GM23248 (cell line): ENCODE data around the gene PPP1R3E. TPM values are rescaled to one million over a fixed set of nuclear protein-coding genes. Genes with fewer than 3 reads are reported as not detected.
"Not testable (repeated sequence)": the region's sequence is repeated elsewhere in the genome, so short reads cannot be mapped to it uniquely, and the experiment has no call there.

Experiments used
- DNase-seq: peaks from one replicate; pipeline ENCODE4 v3.0.0-alpha.2; 2015
- H2AFZ ChIP-seq: fragments of 200-600 bp; sonication (generic); 2 replicates; pipeline ENCODE4 v1.6.1; 2016; ENCODE audit warnings: antibody characterized with exemption
- H3F3A ChIP-seq: fragments of 200-600 bp; sonication (generic); 2 replicates; pipeline ENCODE4 v1.6.1; 2016; ENCODE audit warnings: mild to moderate bottlenecking, antibody characterized with exemption, mixed run types; ENCODE audit not compliant: insufficient read depth
- H3K27ac ChIP-seq: fragments of 200-600 bp; sonication (generic); 2 replicates; pipeline ENCODE4 v1.5.1; 2016; ENCODE audit warnings: mild to moderate bottlenecking
- H3K27me3 ChIP-seq: fragments of 200-600 bp; sonication (generic); replicated peaks from 2 replicates; pipeline ENCODE4 v1.6.1; 2016; ENCODE audit warnings: mild to moderate bottlenecking; ENCODE audit not compliant: insufficient read depth
- H3K36me3 ChIP-seq: fragments of 200-600 bp; sonication (generic); 2 replicates; pipeline ENCODE4 v1.6.1; 2016; ENCODE audit warnings: low read depth, mild to moderate bottlenecking
- H3K4me1 ChIP-seq: fragments of 200-600 bp; sonication (generic); 2 replicates; pipeline ENCODE4 v1.6.1; 2016; ENCODE audit warnings: mild to moderate bottlenecking; ENCODE audit not compliant: insufficient read depth
- H3K4me2 ChIP-seq: fragments of 200-600 bp; sonication (generic); one replicate; pipeline ENCODE4 v1.6.1; 2016; ENCODE audit warnings: mild to moderate bottlenecking; ENCODE audit not compliant: unreplicated experiment
- H3K4me3 ChIP-seq: fragments of 200-600 bp; sonication (generic); 2 replicates; pipeline ENCODE4 v1.5.1; 2016; ENCODE audit warnings: mild to moderate bottlenecking
- H3K79me2 ChIP-seq: fragments of 200-600 bp; sonication (generic); 2 replicates; pipeline ENCODE4 v1.6.1; 2016; ENCODE audit warnings: mild to moderate bottlenecking; ENCODE audit not compliant: insufficient read depth
- H3K9ac ChIP-seq: fragments of 200-600 bp; sonication (generic); 2 replicates; pipeline ENCODE4 v1.6.1; 2016; ENCODE audit warnings: mild to moderate bottlenecking
- H3K9me2 ChIP-seq: fragments of 200-600 bp; sonication (generic); 2 replicates; pipeline ENCODE4 v1.6.1; 2016; ENCODE audit warnings: mixed run types, mild to moderate bottlenecking, moderate library complexity; ENCODE audit not compliant: insufficient read depth
- H3K9me3 ChIP-seq: fragments of 200-600 bp; sonication (generic); one replicate; pipeline ENCODE4 v1.6.1; 2017; ENCODE audit warnings: low read depth
- H4K20me1 ChIP-seq: fragments of 200-600 bp; sonication (generic); 2 replicates; pipeline ENCODE4 v1.6.0; 2016; ENCODE audit not compliant: insufficient read depth
- EZH2 ChIP-seq: fragments of 200-600 bp; sonication (generic); IDR thresholded peaks from 2 replicates; pipeline ENCODE4 v1.6.1; 2018; ENCODE audit warnings: antibody characterized with exemption, mild to moderate bottlenecking; ENCODE audit not compliant: insufficient read depth, poor library complexity, severe bottlenecking
- EZH2phosphoT487 ChIP-seq: fragments of 200-600 bp; sonication (generic); IDR thresholded peaks from 2 replicates; pipeline ENCODE4 v1.6.1; 2018; ENCODE audit warnings: antibody characterized with exemption, moderate library complexity, mild to moderate bottlenecking, low read depth; ENCODE audit not compliant: insufficient read depth
- WGBS, 2 experiments: methylation state at CpG; one replicate each; pipeline ENCODE4 v1.1.6; 2015 to 2017; ENCODE audit warnings: low lambda C conversion rate in 2 of 2, low coverage in 1 of 2; ENCODE audit errors: missing lambda C conversion rate in 2 of 2; 5-methylcytosine and 5-hydroxymethylcytosine counted together
- in situ Hi-C: fragments of 300-500 bp; cut with MboI; formaldehyde crosslinking; loops from 2 replicates; pipeline ENCODE4 v1.15.0; 2020
- polyA plus RNA-seq: library from polyadenylated mRNA; unstranded; fragments of >200 nt; fragmentation: Nextera tagmentation; extraction: Ambion mirVana; gene quantifications from 2 replicates; pipeline ENCODE4 v1.2.1, GENCODE V29; 2016
- total RNA-seq: library from RNA; depleted of rRNA; stranded (reverse); fragments of >200 nt; shearing (Covaris generic); gene quantifications from 2 replicates; pipeline ENCODE4 v1.2.3, GENCODE V29; 2014

Gene PPP1R3E
- total and polyA plus RNA-seq, 2 experiments from 2014 or later = 1.4 to 4.1 TPM

DNA sequence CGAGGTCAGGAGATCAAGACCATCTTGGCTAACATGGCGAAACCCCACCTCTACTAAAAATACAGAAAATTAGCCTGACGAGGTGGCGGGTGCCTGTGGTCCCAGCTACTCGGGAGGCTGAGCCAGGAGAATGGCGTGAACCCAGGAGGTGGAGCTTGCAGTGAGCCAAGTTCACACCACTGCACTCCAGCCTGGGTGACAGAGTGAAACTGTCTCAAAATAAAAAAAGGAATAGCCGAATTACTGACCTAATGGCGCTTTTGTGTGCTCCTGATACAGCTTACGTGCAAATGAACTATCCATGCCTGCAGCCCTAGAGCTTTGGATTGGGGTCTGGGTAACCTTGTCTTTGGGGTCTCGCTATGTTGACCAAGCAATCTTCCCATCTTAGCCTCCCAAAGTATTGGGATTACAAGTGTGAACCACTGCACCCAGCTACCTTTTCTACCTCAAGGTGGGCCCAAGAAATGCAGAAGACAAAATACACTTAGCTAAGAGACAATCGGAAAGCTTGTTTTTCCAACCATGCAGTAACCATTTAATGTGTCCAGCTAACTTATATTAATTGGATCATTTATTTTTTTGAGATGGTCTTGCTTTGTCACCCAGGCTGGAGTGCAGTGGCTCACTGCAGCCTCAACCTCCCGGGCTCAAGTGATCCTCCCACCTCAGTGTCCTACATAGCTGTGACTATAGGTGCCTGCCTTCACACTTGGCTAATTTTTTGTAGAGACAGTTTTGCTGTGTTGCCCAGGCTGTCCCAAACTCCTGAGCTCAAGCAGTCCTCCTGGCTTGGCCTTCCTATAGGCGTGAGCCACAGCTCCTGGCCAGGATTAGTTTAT lies 24.1 kb upstream of the PPP1R3E start:
- Histone ChIP-seq H2AFZ (no peak overlapping the region), H3K9me3 (no peaks in the 10 kb centered on the region), H3K27me3 (no peaks in the 10 kb centered on the region; the same call in 1 of the 2 replicates), H3K4me2 (no peak overlapping the region), H3K4me3 (no peak overlapping the region), H3K9me2 (no peaks in the 10 kb centered on the region), H4K20me1 (no peaks in the 10 kb centered on the region), H3K9ac (no peak overlapping the region), H3K36me3 (peaks cover 28% of the 10 kb centered on the region), H3K27ac (no peak overlapping the region), H3F3A (peaks cover 40% of the 10 kb centered on the region), H3K79me2 (peaks cover 31% of the 10 kb centered on the region), H3K4me1 (peaks cover 8% of the 10 kb centered on the region)
- in situ Hi-C loops = no loop called here
- no peak for TF ChIP-seq EZH2
- TF ChIP-seq EZH2phosphoT487 = no peak
- DNase-seq = no peak
- 54 to 55% methylated on average over 13 of the region's 13 CpGs for WGBS, 2 experiments

DNA sequence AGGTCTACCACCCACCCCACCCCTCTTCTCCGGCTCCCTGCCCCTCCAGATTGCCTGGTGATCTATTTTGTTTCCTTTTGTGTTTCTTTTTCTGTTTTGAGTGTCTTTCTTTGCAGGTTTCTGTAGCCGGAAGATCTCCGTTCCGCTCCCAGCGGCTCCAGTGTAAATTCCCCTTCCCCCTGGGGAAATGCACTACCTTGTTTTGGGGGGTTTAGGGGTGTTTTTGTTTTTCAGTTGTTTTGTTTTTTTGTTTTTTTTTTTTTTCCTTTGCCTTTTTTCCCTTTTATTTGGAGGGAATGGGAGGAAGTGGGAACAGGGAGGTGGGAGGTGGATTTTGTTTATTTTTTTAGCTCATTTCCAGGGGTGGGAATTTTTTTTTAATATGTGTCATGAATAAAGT lies 23.1 kb upstream of the PPP1R3E start:
- peaks cover 28% of the 10 kb centered on the region for H3K36me3 ChIP-seq
- peaks cover 31% of the 10 kb centered on the region for H3K79me2 ChIP-seq
- H3K9me2 ChIP-seq, H3K4me3 ChIP-seq, H3K4me1 ChIP-seq, H3K4me2 ChIP-seq, H4K20me1 ChIP-seq, H3K27me3 ChIP-seq, in situ Hi-C loops, H2AFZ ChIP-seq, H3K9me3 ChIP-seq, DNase-seq, H3K27ac ChIP-seq, H3K9ac ChIP-seq: not testable (repeated sequence)
- WGBS, 2 experiments = 98 to 99% methylated on average over 5 of the region's 5 CpGs
- peaks cover 40% of the 10 kb centered on the region for H3F3A ChIP-seq

DNA sequence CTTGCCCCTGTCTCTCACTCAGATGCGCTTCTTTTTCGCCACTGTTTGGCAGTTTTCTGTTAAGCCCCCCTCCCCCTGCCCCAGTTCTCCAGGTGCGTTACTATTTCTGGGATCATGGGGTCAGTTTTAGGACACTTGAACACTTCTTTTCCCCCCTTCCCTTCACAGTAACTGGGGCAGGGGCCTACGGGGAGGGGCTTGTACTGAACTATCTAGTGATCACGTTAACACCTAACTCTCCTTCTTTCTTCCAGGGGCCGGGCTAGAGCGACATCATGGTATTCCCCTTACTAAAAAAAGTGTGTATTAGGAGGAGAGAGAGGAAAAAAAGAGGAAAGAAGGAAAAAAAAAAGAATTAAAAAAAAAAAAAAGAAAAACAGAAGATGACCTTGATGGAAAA lies 22.3 kb upstream of the PPP1R3E start:
- no peak overlapping the region for H3K4me2 ChIP-seq
- H3K9ac ChIP-seq = no peak overlapping the region
- no peaks in the 10 kb centered on the region for H3K27me3 ChIP-seq
- peaks cover 31% of the 10 kb centered on the region for H3K79me2 ChIP-seq
- no peak overlapping the region for H3K27ac ChIP-seq
- H2AFZ ChIP-seq = no peak overlapping the region
- no peak for DNase-seq
- TF ChIP-seq EZH2 = no peak
- TF ChIP-seq EZH2phosphoT487 = no peak
- H3K36me3 ChIP-seq = peaks cover 28% of the 10 kb centered on the region
- in situ Hi-C loops = no loop called here
- H3K4me1 ChIP-seq = peaks cover 8% of the 10 kb centered on the region
- no peaks in the 10 kb centered on the region for H3K9me2 ChIP-seq
- no peak overlapping the region for H3K4me3 ChIP-seq
- H3K9me3 ChIP-seq = no peaks in the 10 kb centered on the region
- H3F3A ChIP-seq = peaks cover 47% of the 10 kb centered on the region
- H4K20me1 ChIP-seq = no peaks in the 10 kb centered on the region
- WGBS, 2 experiments = 85 to 89% methylated on average over 7 of the region's 7 CpGs

DNA sequence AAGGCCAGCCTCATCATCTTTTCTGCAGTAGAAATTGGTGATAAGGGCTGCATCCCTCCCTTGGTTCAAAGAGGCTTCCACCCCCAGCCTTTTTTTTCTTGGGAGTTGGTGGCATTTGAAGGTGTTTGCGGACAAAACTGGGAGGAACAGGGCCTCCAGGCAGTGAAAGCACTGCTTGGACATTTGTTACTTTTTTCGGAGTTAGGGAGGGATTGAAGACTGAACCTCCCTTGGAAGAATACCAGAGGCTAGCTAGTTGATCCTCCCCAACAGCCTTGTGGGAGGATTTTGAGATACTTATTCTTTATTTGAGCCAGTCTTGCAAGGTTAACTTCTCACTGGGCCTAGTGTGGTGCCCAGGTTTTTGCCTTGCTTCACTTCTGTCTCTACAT lies 21.8 kb upstream of the PPP1R3E start:
- no peak overlapping the region for H3K9ac ChIP-seq
- no peak overlapping the region for H3K27ac ChIP-seq
- H4K20me1 ChIP-seq = no peaks in the 10 kb centered on the region
- peaks cover 8% of the 10 kb centered on the region for H3K4me1 ChIP-seq
- no peak overlapping the region for H3K4me2 ChIP-seq
- H3K9me3 ChIP-seq = no peaks in the 10 kb centered on the region
- no peak for DNase-seq
- in situ Hi-C loops = no loop called here
- H3K9me2 ChIP-seq = no peaks in the 10 kb centered on the region
- H2AFZ ChIP-seq = no peak overlapping the region
- H3F3A ChIP-seq = peaks cover 53% of the 10 kb centered on the region
- H3K27me3 ChIP-seq = no peaks in the 10 kb centered on the region
- no peak for TF ChIP-seq EZH2phosphoT487
- TF ChIP-seq EZH2 = no peak
- 65 to 66% methylated on average over 2 of the region's 2 CpGs for WGBS, 2 experiments
- no peak overlapping the region for H3K4me3 ChIP-seq
- peaks cover 31% of the 10 kb centered on the region for H3K79me2 ChIP-seq
- H3K36me3 ChIP-seq = peaks cover 30% of the 10 kb centered on the region
